NOMO-1 treated with DMSO at 0.1 percent for 48 hours (cell line): ENCODE results near the gene TMEM255B.
"Not testable (repeated sequence)": the region's sequence is repeated elsewhere in the genome, so short reads cannot be mapped to it uniquely, and the experiment has no call there.

Experiments used
- DNase-seq: peaks from one replicate; lab custom pipeline; 2025; ENCODE audit not compliant: unreplicated experiment; lab: John Stamatoyannopoulos, UW

TMEM255B gene

DNA sequence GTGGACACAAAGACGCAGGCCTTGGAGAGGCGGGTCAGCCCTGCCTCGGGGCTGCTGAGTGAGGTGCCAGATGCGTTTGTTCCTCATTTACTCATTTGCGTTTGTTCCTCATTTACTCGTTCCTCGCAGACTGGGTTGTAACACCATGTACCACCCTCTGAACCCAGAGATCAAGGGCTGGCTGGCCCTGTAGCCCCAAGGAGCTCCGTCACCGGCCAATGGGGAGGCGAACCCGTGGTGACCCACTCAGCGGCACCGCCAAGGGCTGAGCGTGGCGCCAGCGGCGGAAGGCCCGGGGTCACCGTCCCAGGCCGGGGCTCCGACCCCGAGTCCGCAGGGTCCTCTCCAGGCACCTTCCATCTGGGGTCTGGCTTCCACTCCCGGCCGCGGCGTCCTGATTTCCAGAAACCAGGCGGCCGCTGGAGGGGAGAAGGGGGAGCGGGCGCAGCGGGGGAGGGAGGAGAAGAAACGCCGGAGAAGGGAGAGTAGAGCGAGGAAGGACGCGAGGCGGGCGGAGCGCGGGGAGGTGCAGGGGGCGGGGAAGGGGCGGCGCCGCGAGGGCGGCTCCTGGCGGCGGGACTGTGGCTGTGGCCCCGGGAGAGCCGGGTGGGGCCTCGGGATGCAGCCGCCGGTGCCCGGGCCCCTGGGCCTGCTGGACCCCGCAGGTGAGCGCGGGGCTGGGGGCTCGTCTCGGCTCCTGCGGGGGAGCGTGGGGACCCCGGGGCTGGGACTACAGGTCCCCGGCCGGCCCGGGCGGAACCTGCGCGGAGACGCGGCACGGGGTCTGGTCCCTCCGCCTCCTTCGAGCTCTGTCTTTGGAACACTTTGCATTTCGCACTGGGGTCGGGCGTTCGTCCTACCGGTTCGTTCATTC, at the start of gene TMEM255B:
Gene TMEM255B, plus strand, starts transcription at position 576 of the 874 bp plus-strand sequence. Its CDS starts 44 bp downstream, at position 620.
- DNase-seq: peak; percentile 91

DNA sequence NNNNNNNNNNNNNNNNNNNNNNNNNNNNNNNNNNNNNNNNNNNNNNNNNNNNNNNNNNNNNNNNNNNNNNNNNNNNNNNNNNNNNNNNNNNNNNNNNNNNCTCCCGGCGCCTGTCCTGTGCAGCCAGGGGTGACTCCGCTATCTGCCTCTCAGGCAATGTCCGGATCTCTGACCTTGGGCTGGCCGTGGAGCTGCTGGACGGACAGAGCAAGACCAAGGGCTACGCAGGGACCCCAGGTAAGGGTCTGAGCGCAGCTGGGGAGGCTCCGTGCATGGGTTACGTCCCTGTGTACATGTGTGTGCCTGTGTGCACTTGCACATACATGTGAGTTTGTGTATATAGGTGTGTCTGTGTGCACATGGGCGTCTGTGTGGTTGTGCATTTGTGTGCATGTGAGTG, 36.1 kb upstream of the TMEM255B start:
- no peak for DNase-seq

DNA sequence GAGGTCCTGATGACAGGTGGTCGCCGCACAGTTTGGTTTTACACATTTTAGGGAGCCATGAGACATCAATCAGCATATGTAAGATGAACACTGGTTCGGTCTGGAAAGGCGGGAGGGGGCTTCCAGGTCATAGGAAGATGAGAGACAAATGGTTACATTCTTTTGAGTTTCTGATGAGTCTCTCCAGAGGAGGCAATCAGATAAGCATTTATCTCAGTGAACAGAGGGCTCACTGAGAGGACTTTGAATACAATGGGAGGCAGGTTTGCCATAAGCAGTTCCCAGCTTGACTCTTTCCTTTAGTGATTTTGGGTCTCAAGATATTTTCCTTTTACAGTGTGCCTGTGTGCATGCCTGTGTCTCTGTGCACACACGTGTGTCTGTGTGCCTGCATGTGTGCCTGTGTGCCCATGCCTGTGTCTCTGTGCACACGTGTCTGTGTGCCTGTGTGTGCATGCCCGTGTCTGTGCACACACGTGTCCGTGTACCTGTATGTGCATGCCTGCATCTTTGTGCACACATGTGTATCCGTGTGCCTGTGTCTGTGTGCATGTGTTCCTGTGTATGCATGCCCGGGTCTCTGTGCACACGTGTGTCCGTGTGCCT, 35.5 kb upstream of the TMEM255B start:
- no peak for DNase-seq

GRCh38 chr13:113724016-113724758, 34.8 kb upstream of the TMEM255B start:
- no peak for DNase-seq

- no peak for DNase-seq
These were observed 34.2 kb upstream of the TMEM255B start for GRCh38 chr13:113724780-113725315.

DNA sequence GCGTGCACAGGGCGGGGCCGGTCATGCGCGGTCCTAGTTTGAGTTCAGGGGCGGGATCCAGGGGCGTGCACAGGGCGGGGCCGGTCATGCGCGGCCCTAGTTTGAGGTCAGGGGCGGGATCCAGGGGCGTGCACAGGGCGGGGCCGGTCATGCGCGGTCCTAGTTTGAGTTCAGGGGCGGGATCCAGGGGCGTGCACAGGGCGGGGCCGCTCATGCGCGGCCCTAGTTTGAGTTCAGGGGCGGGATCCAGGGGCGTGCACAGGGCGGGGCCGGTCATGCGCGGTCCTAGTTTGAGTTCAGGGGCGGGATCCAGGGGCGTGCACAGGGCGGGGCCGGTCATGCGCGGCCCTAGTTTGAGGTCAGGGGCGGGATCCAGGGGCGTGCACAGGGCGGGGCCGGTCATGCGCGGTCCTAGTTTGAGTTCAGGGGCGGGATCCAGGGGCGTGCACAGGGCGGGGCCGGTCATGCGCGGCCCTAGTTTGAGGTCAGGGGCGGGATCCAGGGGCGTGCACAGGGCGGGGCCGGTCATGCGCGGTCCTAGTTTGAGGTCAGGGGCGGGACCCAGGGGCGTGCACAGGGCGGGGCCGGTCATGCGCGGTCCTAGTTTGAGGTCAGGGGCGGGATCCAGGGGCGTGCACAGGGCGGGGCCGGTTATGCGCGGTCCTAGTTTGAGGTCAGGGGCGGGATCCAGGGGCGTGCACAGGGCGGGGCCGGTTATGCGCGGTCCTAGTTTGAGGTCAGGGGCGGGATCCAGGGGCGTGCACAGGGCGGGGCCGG, 33.5 kb upstream of the TMEM255B start:
- DNase-seq: not testable (repeated sequence)

GRCh38 chr13:113726106-113726821, 32.8 kb upstream of the TMEM255B start:
- DNase-seq: not testable (repeated sequence)

DNA sequence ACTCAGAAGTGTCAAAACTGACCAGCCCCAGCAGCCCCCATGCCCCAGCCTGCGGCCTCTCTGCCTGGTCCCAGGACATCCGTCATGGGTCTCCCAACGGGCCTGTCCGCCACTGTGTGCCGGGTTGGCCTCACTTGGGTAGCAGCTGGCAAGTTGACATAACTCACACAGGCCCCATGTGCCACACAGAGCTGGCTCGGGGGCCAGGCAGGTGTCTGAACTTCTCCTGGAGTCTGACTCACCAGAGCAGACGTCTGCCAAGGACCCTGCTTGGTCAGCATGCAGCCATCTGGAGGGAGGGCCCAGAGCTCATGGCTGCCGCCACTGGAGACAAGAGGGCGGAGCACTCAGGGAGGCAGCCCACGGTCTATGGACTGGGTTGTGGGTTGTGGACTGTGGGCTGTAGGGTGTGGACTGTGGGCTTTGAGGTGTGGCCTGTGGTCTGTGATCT, 32.0 kb upstream of the TMEM255B start:
- DNase-seq: no peak

- no peak for DNase-seq
These were observed 30.4 kb upstream of the TMEM255B start for GRCh38 chr13:113728571-113729054.

DNA sequence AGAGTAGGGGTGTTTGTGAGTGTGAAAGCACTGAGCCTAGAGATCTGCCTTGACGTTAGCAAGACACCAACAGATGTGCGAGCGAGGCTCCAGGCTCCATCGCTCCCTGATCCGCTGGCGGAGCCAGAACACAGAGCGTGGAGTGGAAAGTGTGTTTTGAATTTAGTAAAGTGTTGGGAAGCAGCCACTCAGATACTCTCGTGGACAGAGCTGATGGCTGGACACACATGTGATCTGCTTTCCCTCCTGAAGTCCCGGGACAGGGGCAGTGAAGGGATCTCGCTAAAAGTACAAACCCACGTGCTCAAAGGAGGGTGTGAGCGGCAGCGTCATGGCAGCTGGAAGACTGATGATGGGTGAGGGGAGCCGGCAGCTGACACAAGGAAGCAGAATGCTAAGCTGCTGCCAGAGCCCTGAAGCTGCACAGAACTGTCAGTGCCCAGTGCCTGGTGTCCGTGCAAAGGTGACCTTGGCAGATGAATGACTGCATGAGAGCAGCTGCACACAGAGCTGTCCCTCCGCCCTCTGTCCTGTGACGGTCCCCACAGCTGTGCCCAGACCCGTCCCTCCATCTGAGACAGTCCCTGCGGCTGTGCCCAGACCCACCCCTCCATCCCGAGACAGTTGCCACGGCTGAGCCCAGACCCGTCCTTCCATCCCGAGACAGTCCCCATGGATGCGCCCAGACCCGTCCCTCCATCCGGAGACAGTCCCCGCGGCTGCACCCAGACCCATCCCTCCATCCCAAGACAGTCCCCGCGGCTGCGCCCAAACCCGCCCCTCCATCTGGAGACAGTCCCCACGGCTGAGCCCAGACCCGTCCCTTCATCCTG, 29.6 kb upstream of the TMEM255B start:
- DNase-seq: no peak

GRCh38 chr13:113730258-113730691, 28.8 kb upstream of the TMEM255B start:
- DNase-seq: no peak

GRCh38 chr13:113730831-113731191, 28.2 kb upstream of the TMEM255B start:
- DNase-seq: no peak

- DNase-seq: no peak
These were observed 27.5 kb upstream of the TMEM255B start for GRCh38 chr13:113731192-113732175.

DNA sequence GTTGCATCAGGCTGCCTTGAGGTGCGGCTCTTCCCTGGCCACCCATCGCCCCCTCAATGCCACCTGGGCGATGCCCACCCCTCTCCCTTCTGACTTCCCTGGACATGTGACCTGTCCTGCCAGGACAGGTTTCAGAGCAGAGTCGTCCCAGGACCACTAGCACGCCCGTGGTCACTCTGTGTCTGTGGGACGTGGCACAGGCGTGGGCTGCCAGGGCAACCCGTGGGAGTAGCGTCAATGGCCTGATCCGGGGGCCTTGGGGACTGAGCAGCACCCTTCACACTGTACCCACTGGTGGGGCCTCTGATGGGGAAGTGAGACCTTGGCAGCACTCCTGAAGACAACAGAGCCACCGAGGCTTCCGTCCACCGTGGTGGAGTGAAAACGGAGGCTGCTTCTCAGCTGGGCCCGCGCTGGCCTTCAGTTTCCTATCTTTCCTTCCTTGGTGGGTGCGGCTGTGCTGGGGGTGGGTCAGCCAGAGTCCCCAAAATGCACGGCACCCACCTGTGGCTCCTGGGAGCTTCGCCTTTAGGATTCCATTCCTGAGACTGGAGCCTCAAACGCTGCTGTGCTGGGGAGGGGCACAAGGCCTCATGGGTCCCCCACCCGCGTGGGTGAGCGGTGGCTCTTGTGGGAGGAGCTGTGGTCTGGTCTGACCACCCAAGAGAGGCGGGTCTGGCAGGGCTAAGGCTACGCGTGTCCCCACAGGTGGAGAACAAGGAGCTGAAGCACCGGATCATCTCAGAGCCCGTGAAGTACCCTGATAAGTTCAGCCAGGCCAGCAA, 26.7 kb upstream of the TMEM255B start:
- peak; percentile 41 for DNase-seq

DNA sequence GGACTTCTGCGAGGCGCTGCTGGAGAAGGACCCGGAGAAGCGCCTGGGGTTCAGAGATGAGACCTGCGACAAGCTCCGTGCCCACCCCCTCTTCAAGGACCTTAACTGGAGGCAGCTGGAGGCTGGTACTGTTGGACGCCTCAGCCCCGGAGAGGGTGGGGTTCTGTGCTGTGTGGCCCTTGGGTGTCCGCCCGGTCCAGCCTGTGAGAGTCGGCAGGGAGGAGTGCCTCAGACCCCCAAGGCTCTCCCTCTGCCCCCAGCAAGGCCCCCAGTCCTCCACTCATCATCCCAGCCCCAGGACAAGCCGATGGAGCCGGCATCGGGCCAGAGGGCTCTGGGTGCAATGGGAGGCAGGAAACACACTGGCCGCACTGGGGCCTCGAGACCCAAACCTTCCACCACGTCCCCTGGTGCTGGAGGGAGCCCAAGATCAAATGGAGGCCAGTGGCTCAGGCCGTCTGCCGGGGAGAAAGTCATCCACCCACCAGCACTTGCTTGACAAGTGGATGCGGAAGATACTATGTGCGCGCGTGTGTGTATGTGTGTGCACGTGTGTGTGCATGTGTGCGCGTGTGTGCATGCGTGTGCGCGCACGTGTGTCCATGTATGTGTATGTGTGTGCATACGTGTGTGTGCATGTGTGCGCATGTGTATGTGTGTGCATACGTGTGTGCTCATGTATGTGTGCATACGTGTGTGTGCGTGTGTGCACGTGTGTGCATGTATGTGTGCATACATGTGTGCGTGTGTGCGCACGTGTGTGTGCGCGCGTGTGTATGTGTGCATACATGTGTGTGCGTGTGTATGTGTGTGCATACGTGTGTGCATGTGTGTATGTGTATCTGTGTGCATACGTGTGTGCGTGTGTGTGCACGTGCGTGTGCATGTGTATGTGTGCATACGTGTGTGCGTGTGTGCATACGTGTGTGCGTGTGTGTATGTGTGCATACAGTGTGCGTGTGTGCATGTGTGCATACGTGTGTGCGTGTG, 25.8 kb upstream of the TMEM255B start:
- DNase-seq: no peak
